ENCODE data around the gene PPP6R1. TPM values are rescaled to one million over a fixed set of nuclear protein-coding genes. Genes with fewer than 3 reads are reported as not detected.

PPP6R1 gene
- total and polyA plus RNA-seq, 4 donors, result 37.3 to 86.3 (median 48.1) TPM

DNA sequence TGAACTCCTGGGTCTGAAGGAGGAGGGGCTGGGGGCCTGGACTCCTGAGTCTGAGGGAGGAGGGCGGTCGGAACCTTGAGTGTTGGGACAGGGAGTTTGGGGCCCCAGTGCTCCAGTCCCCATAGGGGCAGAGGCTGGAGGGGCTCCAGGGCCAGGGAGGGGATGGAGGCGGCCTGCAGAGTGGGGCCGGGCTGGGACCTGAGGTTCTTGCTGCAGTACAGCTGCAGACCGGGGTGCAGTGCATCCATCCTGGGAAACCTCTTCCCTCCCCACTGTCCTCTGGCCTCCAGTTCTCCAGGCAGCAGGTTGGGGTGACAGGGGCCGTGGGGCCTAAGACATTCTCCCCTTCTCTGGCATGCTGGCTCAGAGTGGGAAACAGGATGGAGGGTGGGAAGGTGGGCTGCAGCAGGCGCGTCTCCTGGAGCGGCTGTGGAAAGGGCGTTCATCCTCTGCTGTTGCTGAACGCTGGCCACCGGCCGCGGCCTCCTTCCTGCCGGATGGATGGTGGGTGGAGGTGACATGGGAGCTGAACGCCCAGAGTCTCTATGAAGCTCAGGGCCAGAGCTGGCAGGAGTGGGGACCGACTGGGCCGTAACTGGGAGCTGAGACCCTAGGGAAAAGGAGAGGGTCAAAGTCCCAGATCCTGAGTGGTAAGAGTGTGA, 26.5 kb upstream of the PPP6R1 start:
- ATAC-seq (ENCODE audit: insufficient read depth, low FRiP score) (no peak), DNase-seq (peak in 1 of 3 donors; percentile 28)
- TF ChIP-seq, protein P1, sequence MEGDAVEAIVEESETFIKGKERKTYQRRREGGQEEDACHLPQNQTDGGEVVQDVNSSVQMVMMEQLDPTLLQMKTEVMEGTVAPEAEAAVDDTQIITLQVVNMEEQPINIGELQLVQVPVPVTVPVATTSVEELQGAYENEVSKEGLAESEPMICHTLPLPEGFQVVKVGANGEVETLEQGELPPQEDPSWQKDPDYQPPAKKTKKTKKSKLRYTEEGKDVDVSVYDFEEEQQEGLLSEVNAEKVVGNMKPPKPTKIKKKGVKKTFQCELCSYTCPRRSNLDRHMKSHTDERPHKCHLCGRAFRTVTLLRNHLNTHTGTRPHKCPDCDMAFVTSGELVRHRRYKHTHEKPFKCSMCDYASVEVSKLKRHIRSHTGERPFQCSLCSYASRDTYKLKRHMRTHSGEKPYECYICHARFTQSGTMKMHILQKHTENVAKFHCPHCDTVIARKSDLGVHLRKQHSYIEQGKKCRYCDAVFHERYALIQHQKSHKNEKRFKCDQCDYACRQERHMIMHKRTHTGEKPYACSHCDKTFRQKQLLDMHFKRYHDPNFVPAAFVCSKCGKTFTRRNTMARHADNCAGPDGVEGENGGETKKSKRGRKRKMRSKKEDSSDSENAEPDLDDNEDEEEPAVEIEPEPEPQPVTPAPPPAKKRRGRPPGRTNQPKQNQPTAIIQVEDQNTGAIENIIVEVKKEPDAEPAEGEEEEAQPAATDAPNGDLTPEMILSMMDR (IDR thresholded peaks at IDR 0.05; ENCODE audit: control extremely low read depth, extremely low read depth), result no peak
- H3K4me3 ChIP-seq, result no peak overlapping the region
- H3K27ac ChIP-seq (ENCODE audit: low read depth in 1 of 2, low read length in 1 of 2), result peak overlapping the region in 1 of 2 donors; percentile 9
- H3K4me1 ChIP-seq (ENCODE audit: control insufficient read depth in 5 of 5, insufficient read depth in 5 of 5, low read length in 5 of 5), result peaks cover 0 to 15% (median 4%) of the 10 kb centered on the region in 5 donors
- H3K9me3 ChIP-seq (ENCODE audit: control insufficient read depth in 4 of 4, insufficient read depth in 3 of 4, low read length in 3 of 4), result no peaks in the 10 kb centered on the region
- 47 to 63% methylated on average over 18 of the region's 18 CpGs for WGBS, 2 donors
- H3K9ac ChIP-seq (ENCODE audit: insufficient read depth in 1 of 2, low read length in 2 of 2), result peak overlapping the region in 1 of 2 donors; percentile 2
- H3K27me3 ChIP-seq (ENCODE audit: control insufficient read depth in 3 of 3, insufficient read depth in 3 of 3, low read length in 2 of 3), result no peaks in the 10 kb centered on the region
- H3K36me3 ChIP-seq (ENCODE audit: control insufficient read depth in 4 of 4, insufficient read depth in 4 of 4, low read length in 4 of 4), result no peaks in the 10 kb centered on the region

DNA sequence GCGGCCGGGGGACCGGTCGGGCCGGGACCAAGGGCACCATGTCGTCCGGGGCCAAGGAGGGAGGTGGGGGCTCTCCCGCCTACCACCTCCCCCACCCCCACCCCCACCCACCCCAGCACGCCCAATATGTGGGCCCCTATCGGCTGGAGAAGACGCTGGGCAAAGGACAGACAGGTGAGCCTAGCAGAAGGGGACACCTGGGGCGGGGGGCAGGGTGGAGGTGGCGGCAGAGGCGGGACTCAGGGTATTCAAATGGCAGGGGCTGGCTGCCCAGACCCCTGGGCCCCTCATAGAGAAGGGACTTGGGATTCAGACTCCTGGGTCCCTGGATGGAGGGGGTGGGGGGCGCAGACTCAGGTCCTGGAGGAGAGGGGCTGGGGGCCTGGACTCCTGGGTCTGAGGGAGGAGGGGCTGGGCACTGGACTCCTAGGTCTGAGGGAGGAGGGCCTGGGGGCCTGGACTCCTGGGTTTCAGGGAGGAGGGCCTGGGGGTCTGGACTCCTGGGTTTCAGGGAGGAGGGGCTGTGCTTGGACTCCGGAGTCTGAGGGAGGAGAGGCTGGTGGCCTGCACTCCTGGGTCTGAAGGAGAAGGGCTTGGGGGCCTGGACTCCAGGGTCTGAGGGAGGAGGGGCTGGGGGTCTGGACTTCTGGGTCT, 25.7 kb upstream of the PPP6R1 start:
- 32 to 72% methylated on average over 8 to 16 of the region's 16 CpGs for WGBS, 2 donors
- Histone ChIP-seq H3K9me3 (ENCODE audit: control insufficient read depth in 4 of 4, insufficient read depth in 3 of 4, low read length in 3 of 4) (no peaks in the 10 kb centered on the region), H3K4me1 (ENCODE audit: control insufficient read depth in 5 of 5, insufficient read depth in 5 of 5, low read length in 5 of 5) (peaks cover 0 to 17% (median 4%) of the 10 kb centered on the region in 5 donors), H3K9ac (ENCODE audit: insufficient read depth in 1 of 2, low read length in 2 of 2) (peak overlapping the region in 1 of 2 donors; percentile 25), H3K27me3 (ENCODE audit: control insufficient read depth in 3 of 3, insufficient read depth in 3 of 3, low read length in 2 of 3) (no peaks in the 10 kb centered on the region), H3K36me3 (ENCODE audit: control insufficient read depth in 4 of 4, insufficient read depth in 4 of 4, low read length in 4 of 4) (no peaks in the 10 kb centered on the region), H3K27ac (ENCODE audit: low read depth in 1 of 2, low read length in 1 of 2) (peak overlapping the region in 1 of 2 donors; percentile 27), H3K4me3 (no peak overlapping the region)
- DNase-seq (no peak), ATAC-seq (ENCODE audit: insufficient read depth, low FRiP score) (no peak)
- TF ChIP-seq, protein P1 (IDR thresholded peaks at IDR 0.05; ENCODE audit: control extremely low read depth, extremely low read depth), result no peak

DNA sequence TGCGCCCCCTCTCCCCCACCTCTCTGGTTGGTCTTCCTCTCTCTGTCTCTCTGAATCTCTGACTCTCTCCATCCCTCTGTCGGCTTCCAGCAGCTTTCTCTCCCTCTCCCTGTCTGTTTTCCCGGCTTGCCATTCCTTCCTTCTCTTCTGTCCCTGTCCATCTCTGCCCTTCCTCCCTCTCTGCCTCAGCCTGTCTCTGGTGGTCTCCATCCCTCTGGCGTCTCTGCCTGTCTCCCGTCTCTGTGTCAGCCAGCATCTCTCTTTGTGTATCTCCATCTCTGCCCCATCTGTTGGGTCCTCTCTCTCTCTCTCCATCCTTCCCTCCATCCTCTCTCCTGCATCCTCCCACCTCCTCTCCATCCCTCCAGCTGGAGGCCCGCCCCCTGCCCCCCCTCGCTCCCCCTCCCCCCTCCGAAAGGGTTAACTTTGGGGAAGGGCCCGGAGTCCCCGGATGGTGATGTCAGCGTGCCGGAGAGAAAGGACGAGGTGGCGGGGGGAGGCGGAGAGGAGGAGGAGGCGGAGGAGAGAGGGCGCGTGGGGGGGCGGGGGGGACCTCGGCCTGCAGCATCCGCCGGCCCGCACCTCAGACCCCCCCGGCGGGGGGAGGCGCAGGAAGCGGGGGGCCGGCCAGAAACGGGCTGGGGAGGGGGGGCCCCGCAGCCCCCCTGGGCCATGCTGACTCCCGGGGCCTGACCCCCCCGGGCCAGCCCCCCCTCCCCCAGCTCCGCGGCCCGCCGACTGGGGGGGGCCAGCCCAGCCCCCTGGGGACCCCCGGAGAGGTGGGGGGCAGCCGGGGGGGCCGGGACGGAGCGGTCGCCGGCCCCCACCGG, 24.9 kb upstream of the PPP6R1 start, which contains the start of gene BRSK1:
Gene BRSK1, plus strand, starts transcription at position 450 of the 830 bp plus-strand sequence. CDS start 446 bp downstream, outside the sequence.
- Histone ChIP-seq H3K36me3 (ENCODE audit: control insufficient read depth in 4 of 4, insufficient read depth in 4 of 4, low read length in 4 of 4) (no peaks in the 10 kb centered on the region), H3K4me3 (no peak within 1 kb of the TSS), H3K4me1 (ENCODE audit: control insufficient read depth in 5 of 5, insufficient read depth in 5 of 5, low read length in 5 of 5) (peaks cover 4 to 23% (median 6%) of the 10 kb centered on the region in 5 donors), H3K9me3 (ENCODE audit: control insufficient read depth in 4 of 4, insufficient read depth in 3 of 4, low read length in 3 of 4) (no peaks in the 10 kb centered on the region), H3K27ac (ENCODE audit: low read depth in 1 of 2, low read length in 1 of 2) (peak within 1 kb of the TSS in 1 of 2 donors; percentile 27), H3K9ac (ENCODE audit: insufficient read depth in 1 of 2, low read length in 2 of 2) (peak within 1 kb of the TSS; percentile 25 to 26), H3K27me3 (ENCODE audit: control insufficient read depth in 3 of 3, insufficient read depth in 3 of 3, low read length in 2 of 3) (no peaks in the 10 kb centered on the region)
- 6 to 14% methylated on average over 14 to 41 of the region's 44 CpGs for WGBS, 2 donors
- ATAC-seq (ENCODE audit: insufficient read depth, low FRiP score), result no peak
- peak; percentile 81 to 89 (median 83) for DNase-seq
- TF ChIP-seq, protein P1 (IDR thresholded peaks at IDR 0.05; ENCODE audit: control extremely low read depth, extremely low read depth), result no peak
